C1 segment of cervical spinal cord (tissue), 14 donors: ENCODE measurements around the gene TTC22.

Experiments
- DNase-seq, 14 donors: peaks; one replicate each; lab custom pipeline; 2025; lab: John Stamatoyannopoulos, UW

The TTC22 gene

GRCh38 chr1:54800899-54801759, at the start of gene TTC22:
TSS of gene TTC22 (minus strand) at chr1:54801323. CDS start at chr1:54801163, 160 bp downstream.
- DNase-seq, result peak in 1 of 14 donors; percentile 3

GRCh38 chr1:54850737-54851136, 49.6 kb upstream of the TTC22 start:
- no peak for DNase-seq

GRCh38 chr1:54850069-54850730, 49.1 kb upstream of the TTC22 start:
- DNase-seq, result peak in 4 of 14 donors; percentile 8 to 35 (median 26)

- no peak for DNase-seq
These were observed 48.3 kb upstream of the TTC22 start for GRCh38 chr1:54849219-54850068.

- no peak for DNase-seq
These were observed 47.2 kb upstream of the TTC22 start for GRCh38 chr1:54848134-54848948.

GRCh38 chr1:54846716-54847284, 45.7 kb upstream of the TTC22 start:
- no peak for DNase-seq

GRCh38 chr1:54846301-54846700, 45.2 kb upstream of the TTC22 start:
- no peak for DNase-seq

GRCh38 chr1:54845772-54846171, 44.6 kb upstream of the TTC22 start:
- DNase-seq, result no peak

GRCh38 chr1:54844564-54844963, 43.4 kb upstream of the TTC22 start:
- DNase-seq, result no peak

GRCh38 chr1:54843449-54843848, 42.3 kb upstream of the TTC22 start:
- DNase-seq, result no peak

GRCh38 chr1:54842963-54843362, 41.8 kb upstream of the TTC22 start:
- DNase-seq, result no peak

- DNase-seq, result no peak
These were observed 41.2 kb upstream of the TTC22 start for GRCh38 chr1:54842206-54842915.

- DNase-seq, result no peak
These were observed 38.7 kb upstream of the TTC22 start for GRCh38 chr1:54839824-54840223.

- no peak for DNase-seq
These were observed 37.5 kb upstream of the TTC22 start for GRCh38 chr1:54838565-54839180.

GRCh38 chr1:54837002-54837853, 36.1 kb upstream of the TTC22 start:
- no peak for DNase-seq

GRCh38 chr1:54836594-54836993, 35.5 kb upstream of the TTC22 start:
- DNase-seq, result no peak

- DNase-seq, result no peak
These were observed 34.8 kb upstream of the TTC22 start for GRCh38 chr1:54835970-54836369.

GRCh38 chr1:54835131-54835898, 34.2 kb upstream of the TTC22 start:
- no peak for DNase-seq
